WTC11 (cell line): ENCODE data around the gene URI1. TPM values are rescaled to one million over a fixed set of nuclear protein-coding genes. Genes with fewer than 3 reads are reported as not detected.

ENCODE experiments used
- ATAC-seq: fragments of 200-7000 bp; cut with Tn5 transposase; 2 replicates; pipeline ENCODE4 v1.10.0; 2021; ENCODE audit warnings: mild to moderate bottlenecking, moderate library complexity
- CTCF ChIA-PET: fragments of 300-600 bp; sonication (Branson Sonifier 250); formaldehyde crosslinking; loops from one replicate; lab custom pipeline; 2021; ENCODE audit warnings: antibody characterized with exemption; lab: Charles Lee
- POLR2A ChIA-PET: fragments of 350-600 bp; sonication (Branson Sonifier 250); formaldehyde crosslinking; loops from one replicate; lab custom pipeline; 2021; ENCODE audit warnings: antibody characterized with exemption; lab: Charles Lee
- DNase-seq: peaks from one replicate; pipeline ENCODE4 v3.0.0; 2021; ENCODE audit warnings: low spot score
- H3K27ac Mint-ChIP-seq: 2 replicates; pipeline ENCODE4 v1.8.0; 2021; ENCODE audit warnings: mixed read lengths
- H3K27me3 Mint-ChIP-seq: 2 replicates; pipeline ENCODE4 v1.8.0; 2021; ENCODE audit warnings: low read depth, mild to moderate bottlenecking, moderate library complexity, mixed read lengths
- H3K36me3 Mint-ChIP-seq: 2 replicates; pipeline ENCODE4 v1.8.0; 2021; ENCODE audit warnings: mixed read lengths
- H3K4me1 Mint-ChIP-seq: 2 replicates; pipeline ENCODE4 v1.8.0; 2022; ENCODE audit warnings: mixed read lengths
- H3K4me3 Mint-ChIP-seq: 2 replicates; pipeline ENCODE4 v1.8.0; 2021; ENCODE audit warnings: mild to moderate bottlenecking, moderate library complexity, mixed read lengths
- H3K9me3 Mint-ChIP-seq: 2 replicates; pipeline ENCODE4 v1.8.0; 2021; ENCODE audit warnings: mixed read lengths
- ELF4 ChIP-seq: sonication (generic); formaldehyde crosslinking; IDR thresholded peaks from 2 replicates; pipeline ENCODE4 v1.8.1; 2022; ENCODE audit warnings: low read depth, mild to moderate bottlenecking, moderate library complexity, missing genetic modification reagents
- ETV6 ChIP-seq: sonication (generic); formaldehyde crosslinking; IDR thresholded peaks from 2 replicates; pipeline ENCODE4 v1.8.1; 2022; ENCODE audit warnings: mild to moderate bottlenecking, missing genetic modification reagents
- FOXK1 ChIP-seq: sonication (generic); formaldehyde crosslinking; IDR thresholded peaks from 2 replicates; pipeline ENCODE4 v1.8.0; 2022; ENCODE audit warnings: mild to moderate bottlenecking, moderate library complexity, missing genetic modification reagents
- GABPB1 ChIP-seq: sonication (generic); formaldehyde crosslinking; IDR thresholded peaks from 2 replicates; pipeline ENCODE4 v1.8.1; 2023; ENCODE audit warnings: mild to moderate bottlenecking, missing genetic modification reagents
- GRHL2 ChIP-seq: fragments of 250-450 bp; sonication (Bioruptor Pico); IDR thresholded peaks from 2 replicates; pipeline ENCODE4 v1.8.0; 2022; ENCODE audit warnings: mild to moderate bottlenecking, moderate library complexity; ENCODE audit not compliant: insufficient replicate concordance, severe bottlenecking
- HMGA2 ChIP-seq: fragments of 250-450 bp; sonication (Bioruptor Pico); IDR thresholded peaks from 2 replicates; pipeline ENCODE4 v1.4.0; 2021; ENCODE audit warnings: mild to moderate bottlenecking, moderate library complexity
- NFYB ChIP-seq: sonication (generic); formaldehyde crosslinking; conservative IDR thresholded peaks from 2 replicates; pipeline ENCODE4 v1.8.0; 2022; ENCODE audit warnings: low read depth, missing genetic modification reagents
- NR3C1 ChIP-seq: sonication (generic); formaldehyde crosslinking; conservative IDR thresholded peaks from 2 replicates; pipeline ENCODE4 v1.8.1; 2023; ENCODE audit warnings: low read depth, mild to moderate bottlenecking, missing genetic modification reagents
- TCF7 ChIP-seq: sonication (generic); formaldehyde crosslinking; IDR thresholded peaks from 2 replicates; pipeline ENCODE4 v1.8.0; 2022; ENCODE audit warnings: mild to moderate bottlenecking, low read depth, missing genetic modification reagents, moderate library complexity
- TP53 ChIP-seq: sonication (generic); formaldehyde crosslinking; IDR thresholded peaks from 2 replicates; pipeline ENCODE4 v1.8.1; 2023; ENCODE audit warnings: mild to moderate bottlenecking, missing genetic modification reagents
- ZNF232 ChIP-seq: sonication (generic); formaldehyde crosslinking; IDR thresholded peaks from 2 replicates; pipeline ENCODE4 v1.8.0; 2022; ENCODE audit warnings: mild to moderate bottlenecking, missing genetic modification reagents
- ZNF396 ChIP-seq: fragments of 250-450 bp; sonication (Bioruptor Pico); IDR thresholded peaks from 2 replicates; pipeline ENCODE4 v1.8.0; 2021; ENCODE audit warnings: mild to moderate bottlenecking, moderate library complexity, borderline replicate concordance
- ZNF416 ChIP-seq: fragments of 250-450 bp; sonication (Bioruptor Pico); IDR thresholded peaks from 2 replicates; pipeline ENCODE4 v1.9.0; 2021; ENCODE audit warnings: mild to moderate bottlenecking, inconsistent platforms
- ZNF423 ChIP-seq: fragments of 250-450 bp; sonication (Bioruptor Pico); IDR thresholded peaks from 2 replicates; pipeline ENCODE4 v2.1.2; 2022; ENCODE audit warnings: mild to moderate bottlenecking, moderate library complexity
- total RNA-seq: library from RNA; stranded (reverse); gene quantifications from 3 replicates; pipeline ENCODE4 v1.2.3, GENCODE V29; 2021
- TF ChIP-seq, protein P1 (sequence below): sonication (generic); formaldehyde crosslinking; conservative IDR thresholded peaks from 2 replicates; pipeline ENCODE4 v1.8.1; 2022; ENCODE audit warnings: mild to moderate bottlenecking, missing genetic modification reagents
- TF ChIP-seq, protein P2 (sequence below): fragments of 250-450 bp; sonication (Bioruptor Pico); IDR thresholded peaks from 2 replicates; pipeline ENCODE4 v2.1.2; 2022; ENCODE audit warnings: mild to moderate bottlenecking, moderate library complexity
- TF ChIP-seq, protein P3 (sequence below): sonication (generic); formaldehyde crosslinking; IDR thresholded peaks from 2 replicates; pipeline ENCODE4 v1.8.0; 2022; ENCODE audit warnings: missing genetic modification reagents
- TF ChIP-seq, protein P4 (sequence below): sonication (generic); formaldehyde crosslinking; IDR thresholded peaks from 2 replicates; pipeline ENCODE4 v1.8.0; 2022; ENCODE audit warnings: mild to moderate bottlenecking, missing genetic modification reagents
- TF ChIP-seq, protein P5 (sequence below): sonication (generic); formaldehyde crosslinking; IDR thresholded peaks from 2 replicates; pipeline ENCODE4 v1.8.0; 2023; ENCODE audit warnings: missing genetic modification reagents, mild to moderate bottlenecking, borderline replicate concordance
- TF ChIP-seq, protein P6 (sequence below): sonication (generic); formaldehyde crosslinking; IDR thresholded peaks from 2 replicates; pipeline ENCODE4 v1.8.1; 2022; ENCODE audit warnings: low read depth, missing genetic modification reagents, borderline replicate concordance
- TF ChIP-seq, protein P7 (sequence below): sonication (generic); formaldehyde crosslinking; IDR thresholded peaks from 2 replicates; pipeline ENCODE4 v1.8.0; 2022; ENCODE audit warnings: mild to moderate bottlenecking, missing genetic modification reagents

URI1 gene
- total RNA-seq, 1 experiment from 2014 or later: 57.1 TPM

DNA sequence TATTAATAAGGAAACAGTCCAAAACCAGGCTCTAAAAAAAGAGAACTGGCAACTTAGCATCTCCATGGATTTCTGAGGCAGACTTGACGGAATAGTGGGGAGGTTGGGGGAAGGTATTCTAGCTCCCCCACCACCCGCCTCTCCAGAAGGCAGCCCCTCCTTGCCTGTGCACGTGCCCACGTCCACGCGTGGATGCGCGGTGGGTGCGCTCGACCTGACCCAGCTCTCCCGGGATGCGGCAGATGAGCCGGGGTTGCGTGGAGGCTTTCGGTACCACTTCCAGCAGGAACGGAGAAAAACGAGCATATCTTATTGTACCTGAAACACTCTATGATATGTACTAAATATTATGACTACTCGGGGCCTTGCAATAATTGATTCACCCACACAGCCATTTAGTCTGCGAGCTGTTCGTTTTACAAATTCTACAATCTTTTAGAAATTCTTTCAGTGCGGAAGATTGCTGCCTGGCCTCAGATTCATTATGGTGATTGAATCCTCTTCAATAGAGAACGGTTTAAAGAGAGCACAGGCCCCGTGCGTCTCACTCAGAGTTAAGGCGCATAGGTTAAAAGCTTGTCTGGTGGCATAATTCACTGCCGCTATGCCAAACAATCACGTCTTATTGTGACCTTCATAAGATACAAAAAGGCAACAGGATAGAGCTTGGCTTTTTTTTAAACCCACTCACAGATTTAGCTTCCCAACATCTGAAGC is 117.9 kb downstream of the URI1 start:
- Mint-ChIP-seq H3K27me3 (no peaks in the 10 kb centered on the region), H3K9me3 (peaks cover 8% of the 10 kb centered on the region; the same call in 1 of the 2 replicates), H3K27ac (no peak overlapping the region), H3K36me3 (no peaks in the 10 kb centered on the region), H3K4me1 (no peaks in the 10 kb centered on the region), H3K4me3 (no peak overlapping the region)
- ChIA-PET POLR2A (no interaction called here), CTCF (interaction anchor here (0.8 to 1.6 kb wide), 2 partner anchors 13 to 26 kb away, joined by 3 to 4 read pairs; no protein-coding TSS in a partner anchor)
- TF ChIP-seq ZNF396 (CRISPR knock-in tag) (no peak), FOXK1 (CRISPR knock-in tag) (no peak), ZNF423 (CRISPR knock-in tag) (no peak), TCF7 (CRISPR knock-in tag) (no peak), NFYB (CRISPR knock-in tag) (no peak), GRHL2 (CRISPR knock-in tag) (no peak), ZNF232 (CRISPR knock-in tag) (no peak), NR3C1 (no peak)
- TF ChIP-seq, protein P1, sequence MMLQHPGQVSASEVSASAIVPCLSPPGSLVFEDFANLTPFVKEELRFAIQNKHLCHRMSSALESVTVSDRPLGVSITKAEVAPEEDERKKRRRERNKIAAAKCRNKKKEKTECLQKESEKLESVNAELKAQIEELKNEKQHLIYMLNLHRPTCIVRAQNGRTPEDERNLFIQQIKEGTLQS (CRISPR knock-in tag): no peak
- TF ChIP-seq, protein P2, sequence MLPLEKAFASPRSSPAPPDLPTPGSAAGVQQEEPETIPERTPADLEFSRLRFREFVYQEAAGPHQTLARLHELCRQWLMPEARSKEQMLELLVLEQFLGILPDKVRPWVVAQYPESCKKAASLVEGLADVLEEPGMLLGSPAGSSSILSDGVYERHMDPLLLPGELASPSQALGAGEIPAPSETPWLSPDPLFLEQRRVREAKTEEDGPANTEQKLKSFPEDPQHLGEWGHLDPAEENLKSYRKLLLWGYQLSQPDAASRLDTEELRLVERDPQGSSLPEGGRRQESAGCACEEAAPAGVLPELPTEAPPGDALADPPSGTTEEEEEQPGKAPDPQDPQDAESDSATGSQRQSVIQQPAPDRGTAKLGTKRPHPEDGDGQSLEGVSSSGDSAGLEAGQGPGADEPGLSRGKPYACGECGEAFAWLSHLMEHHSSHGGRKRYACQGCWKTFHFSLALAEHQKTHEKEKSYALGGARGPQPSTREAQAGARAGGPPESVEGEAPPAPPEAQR (CRISPR knock-in tag): no peak
- TF ChIP-seq, protein P3, sequence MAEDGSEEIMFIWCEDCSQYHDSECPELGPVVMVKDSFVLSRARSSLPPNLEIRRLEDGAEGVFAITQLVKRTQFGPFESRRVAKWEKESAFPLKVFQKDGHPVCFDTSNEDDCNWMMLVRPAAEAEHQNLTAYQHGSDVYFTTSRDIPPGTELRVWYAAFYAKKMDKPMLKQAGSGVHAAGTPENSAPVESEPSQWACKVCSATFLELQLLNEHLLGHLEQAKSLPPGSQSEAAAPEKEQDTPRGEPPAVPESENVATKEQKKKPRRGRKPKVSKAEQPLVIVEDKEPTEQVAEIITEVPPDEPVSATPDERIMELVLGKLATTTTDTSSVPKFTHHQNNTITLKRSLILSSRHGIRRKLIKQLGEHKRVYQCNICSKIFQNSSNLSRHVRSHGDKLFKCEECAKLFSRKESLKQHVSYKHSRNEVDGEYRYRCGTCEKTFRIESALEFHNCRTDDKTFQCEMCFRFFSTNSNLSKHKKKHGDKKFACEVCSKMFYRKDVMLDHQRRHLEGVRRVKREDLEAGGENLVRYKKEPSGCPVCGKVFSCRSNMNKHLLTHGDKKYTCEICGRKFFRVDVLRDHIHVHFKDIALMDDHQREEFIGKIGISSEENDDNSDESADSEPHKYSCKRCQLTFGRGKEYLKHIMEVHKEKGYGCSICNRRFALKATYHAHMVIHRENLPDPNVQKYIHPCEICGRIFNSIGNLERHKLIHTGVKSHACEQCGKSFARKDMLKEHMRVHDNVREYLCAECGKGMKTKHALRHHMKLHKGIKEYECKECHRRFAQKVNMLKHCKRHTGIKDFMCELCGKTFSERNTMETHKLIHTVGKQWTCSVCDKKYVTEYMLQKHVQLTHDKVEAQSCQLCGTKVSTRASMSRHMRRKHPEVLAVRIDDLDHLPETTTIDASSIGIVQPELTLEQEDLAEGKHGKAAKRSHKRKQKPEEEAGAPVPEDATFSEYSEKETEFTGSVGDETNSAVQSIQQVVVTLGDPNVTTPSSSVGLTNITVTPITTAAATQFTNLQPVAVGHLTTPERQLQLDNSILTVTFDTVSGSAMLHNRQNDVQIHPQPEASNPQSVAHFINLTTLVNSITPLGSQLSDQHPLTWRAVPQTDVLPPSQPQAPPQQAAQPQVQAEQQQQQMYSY (CRISPR knock-in tag): no peak
- no peak for DNase-seq
- no peak for ATAC-seq

DNA sequence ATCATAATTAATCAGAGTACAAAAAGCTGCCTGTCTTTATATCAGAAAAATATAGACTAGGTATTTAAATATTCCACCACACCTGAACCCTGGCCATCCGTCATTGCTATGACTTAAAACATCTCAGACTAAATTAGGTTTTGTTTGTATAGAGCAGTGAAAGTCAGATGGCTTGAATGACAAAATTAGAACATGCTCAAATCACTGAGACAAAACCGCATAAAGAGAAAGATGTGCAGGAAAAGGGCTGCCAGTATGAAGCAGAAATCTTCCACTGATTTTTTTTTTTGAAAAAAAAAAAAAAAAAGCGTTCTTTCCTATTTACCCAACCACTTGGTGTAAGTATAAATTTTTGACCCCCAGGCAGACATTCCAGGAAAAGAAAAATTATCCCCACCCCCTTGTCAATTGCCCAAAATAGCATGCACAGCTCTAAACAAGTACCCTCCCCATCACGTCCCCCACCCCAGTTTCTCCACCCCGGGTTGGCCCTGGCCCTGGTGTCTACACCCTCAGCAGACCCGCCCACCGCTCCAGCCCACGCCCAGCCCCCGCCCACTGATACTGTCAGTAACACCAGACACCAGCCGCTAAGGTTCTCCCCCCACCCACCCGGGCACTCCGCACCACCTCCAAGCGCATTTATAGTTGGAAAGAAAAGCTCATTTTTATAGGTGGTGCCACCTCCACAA is 118.6 kb downstream of the URI1 start:
- H3K36me3 Mint-ChIP-seq: no peaks in the 10 kb centered on the region
- ATAC-seq (peak; percentile 59), DNase-seq (peak; percentile 29)
- no peaks in the 10 kb centered on the region for H3K4me1 Mint-ChIP-seq
- no peaks in the 10 kb centered on the region for H3K27me3 Mint-ChIP-seq
- no peak overlapping the region for H3K4me3 Mint-ChIP-seq
- CTCF ChIA-PET: interaction anchor here (0.6 kb wide), 1 partner anchor 301 kb away, joined by 4 read pairs; no protein-coding TSS in a partner anchor
- H3K9me3 Mint-ChIP-seq: peaks cover 10% of the 10 kb centered on the region; the same call in 1 of the 2 replicates
- POLR2A ChIA-PET: no interaction called here
- no peak overlapping the region for H3K27ac Mint-ChIP-seq
- TF ChIP-seq, protein P4, sequence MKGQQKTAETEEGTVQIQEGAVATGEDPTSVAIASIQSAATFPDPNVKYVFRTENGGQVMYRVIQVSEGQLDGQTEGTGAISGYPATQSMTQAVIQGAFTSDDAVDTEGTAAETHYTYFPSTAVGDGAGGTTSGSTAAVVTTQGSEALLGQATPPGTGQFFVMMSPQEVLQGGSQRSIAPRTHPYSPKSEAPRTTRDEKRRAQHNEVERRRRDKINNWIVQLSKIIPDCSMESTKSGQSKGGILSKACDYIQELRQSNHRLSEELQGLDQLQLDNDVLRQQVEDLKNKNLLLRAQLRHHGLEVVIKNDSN: no peak
- TF ChIP-seq, protein P5, sequence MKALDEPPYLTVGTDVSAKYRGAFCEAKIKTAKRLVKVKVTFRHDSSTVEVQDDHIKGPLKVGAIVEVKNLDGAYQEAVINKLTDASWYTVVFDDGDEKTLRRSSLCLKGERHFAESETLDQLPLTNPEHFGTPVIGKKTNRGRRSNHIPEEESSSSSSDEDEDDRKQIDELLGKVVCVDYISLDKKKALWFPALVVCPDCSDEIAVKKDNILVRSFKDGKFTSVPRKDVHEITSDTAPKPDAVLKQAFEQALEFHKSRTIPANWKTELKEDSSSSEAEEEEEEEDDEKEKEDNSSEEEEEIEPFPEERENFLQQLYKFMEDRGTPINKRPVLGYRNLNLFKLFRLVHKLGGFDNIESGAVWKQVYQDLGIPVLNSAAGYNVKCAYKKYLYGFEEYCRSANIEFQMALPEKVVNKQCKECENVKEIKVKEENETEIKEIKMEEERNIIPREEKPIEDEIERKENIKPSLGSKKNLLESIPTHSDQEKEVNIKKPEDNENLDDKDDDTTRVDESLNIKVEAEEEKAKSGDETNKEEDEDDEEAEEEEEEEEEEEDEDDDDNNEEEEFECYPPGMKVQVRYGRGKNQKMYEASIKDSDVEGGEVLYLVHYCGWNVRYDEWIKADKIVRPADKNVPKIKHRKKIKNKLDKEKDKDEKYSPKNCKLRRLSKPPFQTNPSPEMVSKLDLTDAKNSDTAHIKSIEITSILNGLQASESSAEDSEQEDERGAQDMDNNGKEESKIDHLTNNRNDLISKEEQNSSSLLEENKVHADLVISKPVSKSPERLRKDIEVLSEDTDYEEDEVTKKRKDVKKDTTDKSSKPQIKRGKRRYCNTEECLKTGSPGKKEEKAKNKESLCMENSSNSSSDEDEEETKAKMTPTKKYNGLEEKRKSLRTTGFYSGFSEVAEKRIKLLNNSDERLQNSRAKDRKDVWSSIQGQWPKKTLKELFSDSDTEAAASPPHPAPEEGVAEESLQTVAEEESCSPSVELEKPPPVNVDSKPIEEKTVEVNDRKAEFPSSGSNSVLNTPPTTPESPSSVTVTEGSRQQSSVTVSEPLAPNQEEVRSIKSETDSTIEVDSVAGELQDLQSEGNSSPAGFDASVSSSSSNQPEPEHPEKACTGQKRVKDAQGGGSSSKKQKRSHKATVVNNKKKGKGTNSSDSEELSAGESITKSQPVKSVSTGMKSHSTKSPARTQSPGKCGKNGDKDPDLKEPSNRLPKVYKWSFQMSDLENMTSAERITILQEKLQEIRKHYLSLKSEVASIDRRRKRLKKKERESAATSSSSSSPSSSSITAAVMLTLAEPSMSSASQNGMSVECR: no peak
- TF ChIP-seq ZNF416 (CRISPR knock-in tag) (no peak), HMGA2 (no peak), GABPB1 (CRISPR knock-in tag) (no peak), ETV6 (CRISPR knock-in tag) (no peak), TP53 (no peak), ELF4 (no peak)
- TF ChIP-seq, protein P6, sequence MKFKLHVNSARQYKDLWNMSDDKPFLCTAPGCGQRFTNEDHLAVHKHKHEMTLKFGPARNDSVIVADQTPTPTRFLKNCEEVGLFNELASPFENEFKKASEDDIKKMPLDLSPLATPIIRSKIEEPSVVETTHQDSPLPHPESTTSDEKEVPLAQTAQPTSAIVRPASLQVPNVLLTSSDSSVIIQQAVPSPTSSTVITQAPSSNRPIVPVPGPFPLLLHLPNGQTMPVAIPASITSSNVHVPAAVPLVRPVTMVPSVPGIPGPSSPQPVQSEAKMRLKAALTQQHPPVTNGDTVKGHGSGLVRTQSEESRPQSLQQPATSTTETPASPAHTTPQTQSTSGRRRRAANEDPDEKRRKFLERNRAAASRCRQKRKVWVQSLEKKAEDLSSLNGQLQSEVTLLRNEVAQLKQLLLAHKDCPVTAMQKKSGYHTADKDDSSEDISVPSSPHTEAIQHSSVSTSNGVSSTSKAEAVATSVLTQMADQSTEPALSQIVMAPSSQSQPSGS (CRISPR knock-in tag): no peak
- TF ChIP-seq, protein P7, sequence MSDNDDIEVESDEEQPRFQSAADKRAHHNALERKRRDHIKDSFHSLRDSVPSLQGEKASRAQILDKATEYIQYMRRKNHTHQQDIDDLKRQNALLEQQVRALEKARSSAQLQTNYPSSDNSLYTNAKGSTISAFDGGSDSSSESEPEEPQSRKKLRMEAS (CRISPR knock-in tag): no peak
